NCI-H774 (cell line): Measurements from ENCODE around the gene DNAJC15.
"Not testable (repeated sequence)": the region's sequence is repeated elsewhere in the genome, so short reads cannot be mapped to it uniquely, and the experiment has no call there.

Experiments
- DNase-seq: peaks from one replicate; lab custom pipeline; 2025; lab: John Stamatoyannopoulos, UW

DNAJC15 gene

DNA sequence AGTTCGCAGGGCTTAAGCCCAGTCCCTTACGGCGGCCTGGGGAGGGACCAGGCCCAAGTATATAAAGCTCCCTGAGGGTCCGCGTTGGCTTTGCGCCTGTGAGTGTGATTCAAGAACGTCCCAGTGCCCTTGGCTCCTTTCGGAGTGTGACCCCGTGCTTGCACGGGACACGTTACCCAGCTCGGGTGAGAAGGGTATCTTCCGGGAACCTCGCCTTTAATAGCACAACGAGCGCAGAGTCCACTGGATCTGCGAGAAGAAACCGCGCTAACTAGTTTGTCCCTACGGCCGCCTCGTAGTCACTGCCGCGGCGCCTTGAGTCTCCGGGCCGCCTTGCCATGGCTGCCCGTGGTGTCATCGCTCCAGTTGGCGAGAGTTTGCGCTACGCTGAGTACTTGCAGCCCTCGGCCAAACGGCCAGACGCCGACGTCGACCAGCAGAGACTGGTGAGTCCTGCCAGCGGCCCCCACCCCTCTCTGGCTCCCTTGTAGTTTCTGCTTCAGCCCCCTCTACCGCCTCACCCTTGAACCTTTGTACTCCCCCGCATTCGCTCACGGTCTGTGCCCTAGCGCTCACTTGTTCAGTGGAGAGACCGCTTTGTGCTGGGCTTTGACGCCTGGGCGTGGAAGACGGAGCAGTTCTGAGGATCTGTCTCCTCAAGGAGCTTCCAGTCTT, at the start of gene DNAJC15:
DNAJC15 (plus strand) TSS at position 298 of the 675 bp plus-strand sequence; CDS start at position 339, 41 bp downstream.
- DNase-seq = peak; percentile 0

GRCh38 chr13:42976066-42976465, 47.3 kb upstream of the DNAJC15 start:
- DNase-seq = no peak

- DNase-seq = no peak
These were observed 46.1 kb upstream of the DNAJC15 start for GRCh38 chr13:42977219-42977659.

GRCh38 chr13:42981317-42981716, 42.1 kb upstream of the DNAJC15 start:
- no peak for DNase-seq

- no peak for DNase-seq
These were observed 41.5 kb upstream of the DNAJC15 start for GRCh38 chr13:42981853-42982252.

GRCh38 chr13:42984026-42984425, 39.4 kb upstream of the DNAJC15 start:
- DNase-seq = no peak

DNA sequence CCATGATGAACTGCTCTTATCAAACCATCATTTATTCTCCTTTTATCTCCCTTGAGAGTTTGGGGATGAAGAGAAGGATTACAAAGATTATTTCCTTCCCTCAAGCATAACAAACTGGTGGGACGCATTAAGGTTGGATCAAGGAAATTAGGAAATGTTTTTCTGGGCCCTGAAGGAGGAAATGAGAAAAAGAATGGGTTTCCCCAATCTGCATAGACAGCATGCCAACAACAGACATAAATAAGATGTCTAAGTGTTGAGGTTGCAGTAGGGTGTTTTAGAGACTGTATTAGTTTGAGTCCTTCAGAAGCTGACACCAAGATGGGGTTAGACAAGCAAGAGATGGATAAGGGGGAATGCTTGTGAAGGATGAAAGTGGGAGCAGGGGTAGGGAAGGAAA, 38.7 kb upstream of the DNAJC15 start:
- DNase-seq = no peak

- no peak for DNase-seq
These were observed 37.8 kb upstream of the DNAJC15 start for GRCh38 chr13:42985312-42986175.

DNA sequence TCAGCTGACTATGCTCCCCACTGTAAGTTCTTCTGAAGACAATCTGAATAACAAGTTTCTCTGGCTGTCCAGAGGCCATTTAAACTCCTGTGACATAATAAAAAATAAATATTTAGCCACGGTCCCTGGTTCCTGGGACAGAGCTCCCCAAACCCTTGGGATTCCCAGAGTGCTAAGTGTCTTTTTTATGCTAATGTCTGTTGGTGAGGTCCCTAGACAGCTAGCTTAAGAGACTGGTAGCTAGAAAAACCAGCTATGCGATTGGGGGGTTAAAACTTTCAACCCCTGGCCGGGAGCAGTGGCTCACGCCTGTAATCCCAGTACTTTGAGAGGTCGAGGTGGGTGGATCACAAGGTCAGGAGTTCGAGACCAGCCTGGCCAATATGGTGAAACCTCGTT, 37.2 kb upstream of the DNAJC15 start:
- no peak for DNase-seq

GRCh38 chr13:42990291-42991232, 32.8 kb upstream of the DNAJC15 start:
- DNase-seq = no peak

- not testable (repeated sequence) for DNase-seq
These were observed 32.0 kb upstream of the DNAJC15 start for GRCh38 chr13:42991233-42991897.

GRCh38 chr13:42991898-42992763, 31.3 kb upstream of the DNAJC15 start, which contains the start of gene EPSTI1:
TSS of gene EPSTI1 (minus strand) at chr13:42992241. CDS start at chr13:42992165, 76 bp downstream.
- DNase-seq = no peak

- no peak for DNase-seq
These were observed 30.6 kb upstream of the DNAJC15 start for GRCh38 chr13:42992764-42993122.

- no peak for DNase-seq
These were observed 28.5 kb upstream of the DNAJC15 start for GRCh38 chr13:42994878-42995277.

DNA sequence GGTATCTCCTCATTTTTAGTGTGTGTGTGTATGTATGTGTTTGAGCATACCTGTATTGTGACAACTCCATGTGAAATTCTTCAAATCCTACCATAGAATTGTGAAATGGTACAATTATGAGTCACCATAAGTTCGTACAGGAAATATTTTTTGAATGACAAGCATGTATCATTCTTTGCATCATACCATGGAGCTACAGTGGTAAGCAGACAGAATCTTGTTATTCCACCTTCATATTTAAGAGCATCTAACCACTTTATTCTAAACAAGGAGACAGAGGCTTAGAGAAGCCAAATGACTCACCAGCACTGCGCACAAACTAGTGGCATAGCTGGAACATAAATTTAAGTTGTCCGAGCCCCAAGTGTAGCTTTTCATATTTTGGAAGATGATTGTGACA, 26.8 kb upstream of the DNAJC15 start:
- no peak for DNase-seq

GRCh38 chr13:42997381-42997780, 26.0 kb upstream of the DNAJC15 start:
- no peak for DNase-seq

- DNase-seq = no peak
These were observed 23.9 kb upstream of the DNAJC15 start for GRCh38 chr13:42999491-42999890.

GRCh38 chr13:43000676-43001075, 22.7 kb upstream of the DNAJC15 start:
- DNase-seq = no peak

GRCh38 chr13:43002021-43002420, 21.4 kb upstream of the DNAJC15 start:
- no peak for DNase-seq

DNA sequence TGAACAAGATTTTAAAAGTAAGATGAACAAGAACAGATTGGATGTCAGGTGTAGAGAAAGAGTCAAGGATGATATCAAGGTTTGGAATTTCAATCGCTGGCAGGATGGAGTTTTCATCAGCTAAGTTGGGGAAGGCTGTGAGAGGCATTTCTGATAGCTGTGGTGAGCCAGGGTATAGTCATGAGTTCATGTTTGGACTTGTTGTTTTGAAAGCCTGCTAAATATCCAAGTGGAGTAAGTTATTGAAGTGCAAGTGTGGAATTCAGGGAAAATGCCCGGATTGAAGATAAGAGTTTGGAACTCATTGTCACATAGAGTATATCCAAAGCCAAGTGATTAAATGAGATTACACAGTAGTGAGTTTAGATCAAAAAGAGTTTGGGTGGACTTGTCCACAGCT, 20.4 kb upstream of the DNAJC15 start:
- DNase-seq = no peak

DNA sequence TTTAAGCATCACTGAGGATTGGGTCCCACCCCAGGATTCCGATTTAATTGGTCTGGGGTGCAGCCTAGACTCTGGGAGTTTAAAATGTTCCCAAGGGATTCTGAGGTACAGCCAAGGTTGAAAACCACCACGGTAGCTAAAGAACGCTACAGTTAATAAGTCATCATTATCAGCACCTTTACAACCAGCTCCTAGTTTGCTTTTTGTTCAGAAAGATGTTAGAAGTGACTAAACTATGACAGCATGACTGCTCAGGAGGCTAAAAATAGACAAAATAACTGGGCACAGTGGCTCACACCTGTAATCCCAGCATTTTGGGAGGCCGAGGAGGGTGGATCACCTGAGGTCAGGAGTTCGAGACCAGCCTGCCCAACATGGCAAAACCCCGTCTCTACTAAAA, 19.7 kb upstream of the DNAJC15 start:
- no peak for DNase-seq
